Fibroblast of lung (primary cell): ENCODE results near the gene PCSK5. TPM values are rescaled to one million over a fixed set of nuclear protein-coding genes. Genes with fewer than 3 reads are reported as not detected.

Experiments
- DNase-seq, 2 donors: peaks; one replicate each; pipeline versions ENCODE4 v3.0.0 to v3.0.0-alpha.2; 2010; ENCODE audit warnings: low read depth in 2 of 2
- H2AFZ ChIP-seq: 2 replicates; pipeline ENCODE4 v1.5.1; 2012; ENCODE audit warnings: low read length, control low read depth, inconsistent platforms
- H3K27ac ChIP-seq: 2 replicates; pipeline ENCODE4 v1.5.1; 2011; ENCODE audit warnings: low read length, control low read depth; ENCODE audit not compliant: insufficient read depth
- H3K27me3 ChIP-seq: 2 replicates; pipeline ENCODE4 v1.5.1; 2011; ENCODE audit warnings: mild to moderate bottlenecking, low read length; ENCODE audit not compliant: control insufficient read depth, insufficient read depth
- H3K36me3 ChIP-seq: 2 replicates; pipeline ENCODE4 v1.5.1; 2011; ENCODE audit warnings: low read length; ENCODE audit not compliant: control insufficient read depth, insufficient read depth
- H3K4me1 ChIP-seq: 2 replicates; pipeline ENCODE4 v1.5.1; 2011; ENCODE audit warnings: low read length; ENCODE audit not compliant: control insufficient read depth, insufficient read depth; ENCODE audit errors: extremely low read depth
- H3K4me2 ChIP-seq: 2 replicates; pipeline ENCODE4 v1.5.1; 2011; ENCODE audit warnings: low read length, control low read depth; ENCODE audit not compliant: insufficient read depth; ENCODE audit errors: extremely low read depth
- H3K4me3 ChIP-seq, 4 experiments: fragments of 200-600 bp in 1 of 4; sonication (generic) in 1 of 4; replicated peaks in 1 of 4; 2 replicates each; pipeline ENCODE4 v1.5.1; 2011 to 2016; ENCODE audit warnings: low read length in 4 of 4, low read depth in 3 of 4, mild to moderate bottlenecking in 3 of 4, control low read depth in 2 of 4, inconsistent platforms in 1 of 4, mixed read lengths in 1 of 4; ENCODE audit not compliant: insufficient read depth in 1 of 4; ENCODE audit errors: control extremely low read depth in 1 of 4
- H3K79me2 ChIP-seq: 2 replicates; pipeline ENCODE4 v1.5.1; 2012; ENCODE audit warnings: mild to moderate bottlenecking, low read length, inconsistent platforms; ENCODE audit not compliant: control insufficient read depth, insufficient read depth
- H3K9ac ChIP-seq: 2 replicates; pipeline ENCODE4 v1.5.1; 2011; ENCODE audit warnings: mild to moderate bottlenecking, low read length, control low read depth; ENCODE audit not compliant: insufficient read depth
- H3K9me3 ChIP-seq: 2 replicates; pipeline ENCODE4 v1.5.1; 2012; ENCODE audit warnings: low read depth, low read length; ENCODE audit not compliant: control insufficient read depth, insufficient read depth
- H4K20me1 ChIP-seq: 2 replicates; pipeline ENCODE4 v1.5.1; 2011; ENCODE audit warnings: low read length; ENCODE audit not compliant: control insufficient read depth, insufficient read depth; ENCODE audit errors: extremely low read depth
- EZH2 ChIP-seq: IDR thresholded peaks from 2 replicates; pipeline ENCODE4 v1.5.1; 2012; ENCODE audit warnings: low read length, control low read depth, mild to moderate bottlenecking; ENCODE audit errors: missing control alignments
- polyA plus RNA-seq, 2 donors: library from polyadenylated mRNA; depleted of rRNA in 1 of 2; stranded (reverse) in 1 of 2; unstranded in 1 of 2; fragments of >200 nt; gene quantifications; 2 replicates each; pipeline ENCODE4 v1.2.1, GENCODE V29; 2011 to 2012; ENCODE audit warnings: missing spikeins in 1 of 2
- total RNA-seq: library from RNA; depleted of rRNA; stranded (reverse); fragments of >200 nt; gene quantifications from 2 replicates; pipeline ENCODE4 v1.2.1, GENCODE V29; 2014
- TF ChIP-seq, protein P1 (sequence below), 2 donors: IDR thresholded peaks in 1 of 2; conservative IDR thresholded peaks in 1 of 2; 1 replicate in 1 of 2; 2 replicates in 1 of 2; pipeline ENCODE4 v1.5.1; 2011 to 2012; ENCODE audit warnings: low read length in 2 of 2, control low read depth in 1 of 2, inconsistent platforms in 1 of 2, low read depth in 1 of 2, mild to moderate bottlenecking in 1 of 2

The PCSK5 gene
- total and polyA plus RNA-seq, 2 donors (not counting 1 experiment from before 2014, with no cell fraction given): 3.1 to 4.8 TPM

DNA sequence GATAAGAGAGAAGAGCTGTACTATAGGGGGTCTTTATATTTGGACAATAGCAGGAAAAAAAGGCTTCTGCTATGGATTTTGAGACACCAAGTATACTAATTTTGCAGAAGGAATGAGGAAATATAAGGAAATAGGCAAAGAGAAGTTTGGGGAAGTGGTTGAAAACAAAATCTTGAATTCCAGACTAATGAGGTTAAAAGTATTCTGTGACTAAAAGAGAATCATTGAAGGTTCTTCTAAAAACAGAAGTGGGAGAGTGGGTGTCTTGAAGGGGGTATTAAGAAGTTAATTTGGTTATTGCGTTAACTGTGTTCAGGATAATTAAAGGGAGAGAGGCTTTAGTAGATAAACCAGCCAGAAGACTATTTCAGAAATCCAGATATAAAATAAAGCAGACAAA is 355.0 kb downstream of the PCSK5 start:
- TF ChIP-seq, protein P1, sequence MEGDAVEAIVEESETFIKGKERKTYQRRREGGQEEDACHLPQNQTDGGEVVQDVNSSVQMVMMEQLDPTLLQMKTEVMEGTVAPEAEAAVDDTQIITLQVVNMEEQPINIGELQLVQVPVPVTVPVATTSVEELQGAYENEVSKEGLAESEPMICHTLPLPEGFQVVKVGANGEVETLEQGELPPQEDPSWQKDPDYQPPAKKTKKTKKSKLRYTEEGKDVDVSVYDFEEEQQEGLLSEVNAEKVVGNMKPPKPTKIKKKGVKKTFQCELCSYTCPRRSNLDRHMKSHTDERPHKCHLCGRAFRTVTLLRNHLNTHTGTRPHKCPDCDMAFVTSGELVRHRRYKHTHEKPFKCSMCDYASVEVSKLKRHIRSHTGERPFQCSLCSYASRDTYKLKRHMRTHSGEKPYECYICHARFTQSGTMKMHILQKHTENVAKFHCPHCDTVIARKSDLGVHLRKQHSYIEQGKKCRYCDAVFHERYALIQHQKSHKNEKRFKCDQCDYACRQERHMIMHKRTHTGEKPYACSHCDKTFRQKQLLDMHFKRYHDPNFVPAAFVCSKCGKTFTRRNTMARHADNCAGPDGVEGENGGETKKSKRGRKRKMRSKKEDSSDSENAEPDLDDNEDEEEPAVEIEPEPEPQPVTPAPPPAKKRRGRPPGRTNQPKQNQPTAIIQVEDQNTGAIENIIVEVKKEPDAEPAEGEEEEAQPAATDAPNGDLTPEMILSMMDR (conservative IDR thresholded peaks at IDR 0.05 in 1 of 2, IDR thresholded peaks at IDR 0.05 in 1 of 2; ENCODE audit: low read depth in 1 of 2, low read length in 2 of 2): no peak
- no peak for TF ChIP-seq EZH2
- no peak overlapping the region for H3K27ac ChIP-seq

DNA sequence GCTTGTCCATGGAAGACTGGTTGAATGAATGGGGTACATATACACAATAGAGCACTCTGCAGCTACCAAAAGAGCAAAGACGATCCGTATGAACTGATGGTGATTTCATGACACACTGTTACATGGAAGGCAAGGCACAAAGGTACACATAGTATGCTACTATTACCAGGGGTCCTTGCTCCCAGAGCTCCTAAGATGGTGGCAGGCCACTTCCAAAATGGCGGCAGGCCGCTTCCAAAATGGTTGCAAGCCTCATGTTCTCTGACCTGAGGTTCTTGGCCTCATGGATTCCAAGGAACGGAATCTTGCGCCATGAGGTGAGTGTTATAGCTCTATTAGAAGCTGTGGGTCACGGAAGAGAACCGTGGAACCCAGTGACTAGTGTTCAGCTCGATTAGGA is 356.2 kb downstream of the PCSK5 start:
- Histone ChIP-seq H3K4me3 (no peak overlapping the region), H3K79me2 (no peaks in the 10 kb centered on the region), H4K20me1 (no peaks in the 10 kb centered on the region), H3K9ac (no peak overlapping the region), H3K9me3 (no peaks in the 10 kb centered on the region), H2AFZ (no peak overlapping the region), H3K27me3 (no peaks in the 10 kb centered on the region), H3K4me1 (no peaks in the 10 kb centered on the region), H3K4me2 (no peak overlapping the region), H3K27ac (no peak overlapping the region), H3K36me3 (no peaks in the 10 kb centered on the region)
- TF ChIP-seq EZH2: no peak
- no peak for DNase-seq

More for the DNA sequence above, 355.0 kb downstream of the PCSK5 start:
- no peaks in the 10 kb centered on the region for H3K4me1 ChIP-seq
- H3K79me2 ChIP-seq: no peaks in the 10 kb centered on the region
- no peak overlapping the region for H2AFZ ChIP-seq
- H4K20me1 ChIP-seq: no peaks in the 10 kb centered on the region
- DNase-seq: no peak
- H3K4me3 ChIP-seq: no peak overlapping the region
- no peaks in the 10 kb centered on the region for H3K9me3 ChIP-seq
- H3K36me3 ChIP-seq: no peaks in the 10 kb centered on the region
- no peak overlapping the region for H3K9ac ChIP-seq
- H3K27me3 ChIP-seq: no peaks in the 10 kb centered on the region
- H3K4me2 ChIP-seq: no peak overlapping the region

DNA sequence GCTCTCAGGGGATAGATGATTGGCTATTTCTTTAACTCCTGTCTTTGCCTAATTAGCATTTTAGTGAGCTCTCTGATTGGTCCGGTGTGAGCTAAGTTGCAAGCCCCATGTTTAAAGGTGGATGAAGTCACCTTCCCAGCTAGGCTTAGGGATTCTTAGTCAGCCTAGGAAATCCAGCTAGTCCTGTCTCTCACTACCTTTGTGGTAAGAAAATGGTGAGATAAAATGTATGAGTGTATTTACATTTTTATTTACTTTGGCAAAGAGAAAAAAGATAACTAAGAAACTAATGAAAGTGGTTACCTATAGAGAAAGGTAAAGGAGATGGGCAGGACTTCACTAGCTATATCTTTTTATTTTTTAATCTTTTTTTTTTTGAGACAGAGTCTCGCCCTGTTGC is 357.0 kb downstream of the PCSK5 start:
- DNase-seq: no peak
- Histone ChIP-seq H3K36me3 (no peaks in the 10 kb centered on the region), H3K79me2 (no peaks in the 10 kb centered on the region), H3K4me3 (no peak overlapping the region), H3K27me3 (no peaks in the 10 kb centered on the region), H3K27ac (no peak overlapping the region), H3K4me2 (no peak overlapping the region), H3K9ac (no peak overlapping the region), H3K4me1 (no peaks in the 10 kb centered on the region), H2AFZ (no peak overlapping the region), H4K20me1 (no peaks in the 10 kb centered on the region), H3K9me3 (no peaks in the 10 kb centered on the region)
- TF ChIP-seq EZH2: no peak

DNA sequence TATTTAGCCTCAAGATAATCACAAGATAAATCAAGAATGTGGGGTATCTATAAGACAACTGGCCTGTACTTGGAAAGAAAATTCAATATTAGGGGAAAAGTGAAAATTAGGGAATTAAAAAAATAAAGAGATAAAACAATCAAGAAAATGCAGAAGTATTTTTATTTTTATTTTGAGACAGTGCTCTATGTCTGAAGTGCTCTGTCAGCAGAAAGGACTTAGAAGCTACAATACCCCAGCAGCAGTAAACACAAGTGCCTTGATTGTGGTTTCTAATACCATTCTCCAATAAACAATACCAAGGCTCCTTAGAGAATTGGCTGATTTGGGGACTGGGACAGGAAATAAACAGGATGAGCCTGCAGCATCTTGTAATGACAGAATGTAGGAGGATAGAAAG is 358.8 kb downstream of the PCSK5 start:
- no peaks in the 10 kb centered on the region for H3K27me3 ChIP-seq
- no peak overlapping the region for H3K27ac ChIP-seq
- no peaks in the 10 kb centered on the region for H3K79me2 ChIP-seq
- no peaks in the 10 kb centered on the region for H4K20me1 ChIP-seq
- no peak overlapping the region for H3K9ac ChIP-seq
- no peaks in the 10 kb centered on the region for H3K9me3 ChIP-seq
- DNase-seq: no peak
- no peaks in the 10 kb centered on the region for H3K36me3 ChIP-seq
- H2AFZ ChIP-seq: no peak overlapping the region
- no peak for TF ChIP-seq EZH2
- TF ChIP-seq, protein P1 (conservative IDR thresholded peaks at IDR 0.05 in 1 of 2, IDR thresholded peaks at IDR 0.05 in 1 of 2; ENCODE audit: low read depth in 1 of 2, low read length in 2 of 2): no peak
- no peaks in the 10 kb centered on the region for H3K4me1 ChIP-seq
- no peak overlapping the region for H3K4me2 ChIP-seq
- no peak overlapping the region for H3K4me3 ChIP-seq
